B cell (primary cell): ENCODE results near the gene RAD23B. TPM values are rescaled to one million over a fixed set of nuclear protein-coding genes. Genes with fewer than 3 reads are reported as not detected.

Experiments used
- polyA plus RNA-seq: library from polyadenylated mRNA; depleted of rRNA; stranded (reverse); fragments of >200 nt; gene quantifications from 2 replicates; pipeline ENCODE4 v1.2.3, GENCODE V29; 2012
- total RNA-seq, 2 donors: library from RNA; stranded (reverse); fragments of 120-200 nt in 1 of 2; gene quantifications; 1 replicate in 1 of 2; 2 replicates in 1 of 2; pipeline versions ENCODE4 v1.2.3 to v1.2.4, GENCODE V29; 2013 to 2022

Gene RAD23B
- total and polyA plus RNA-seq, 2 donors (not counting 1 experiment from before 2014, with no cell fraction given): 36.8 to 78.2 TPM

Other genes starting within 250 kb of the RAD23B start
- 3.7 and 3.8 TPM in 2 replicates for gene KLF4, start 206.5 kb downstream of the RAD23B start, total RNA-seq
- 157 and 244 TPM in 2 replicates for gene KLF4, start 206.5 kb downstream of the RAD23B start, polyA plus RNA-seq